Ishikawa (cell line): ENCODE measurements around the gene CDH18.

Source experiments
- CEBPB ChIP-seq: IDR thresholded peaks from 2 replicates; pipeline ENCODE4 v1.6.1; 2012
- CREB1 ChIP-seq: IDR thresholded peaks from 2 replicates; pipeline ENCODE4 v1.6.1; 2012; ENCODE audit warnings: low read depth
- EGR1 ChIP-seq: IDR thresholded peaks from 2 replicates; pipeline ENCODE4 v1.6.1; 2012
- EP300 ChIP-seq: IDR thresholded peaks from 2 replicates; pipeline ENCODE4 v1.6.1; 2012; ENCODE audit warnings: borderline replicate concordance
- FOXM1 ChIP-seq: IDR thresholded peaks from 2 replicates; pipeline ENCODE4 v1.6.1; 2012; ENCODE audit warnings: low read depth, borderline replicate concordance
- NFIC ChIP-seq: IDR thresholded peaks from 2 replicates; pipeline ENCODE4 v1.6.1; 2012
- RAD21 ChIP-seq: IDR thresholded peaks from 2 replicates; pipeline ENCODE4 v1.6.1; 2012; ENCODE audit warnings: low read depth
- TAF1 ChIP-seq: IDR thresholded peaks from 2 replicates; pipeline ENCODE4 v1.6.1; 2012; ENCODE audit warnings: low read depth, mild to moderate bottlenecking
- TCF12 ChIP-seq: IDR thresholded peaks from 2 replicates; pipeline ENCODE4 v1.6.1; 2012; ENCODE audit warnings: low read depth
- TEAD4 ChIP-seq: IDR thresholded peaks from 2 replicates; pipeline ENCODE4 v1.6.1; 2012
- YY1 ChIP-seq: IDR thresholded peaks from 2 replicates; pipeline ENCODE4 v1.6.1; 2012; ENCODE audit warnings: low read depth
- ZBTB7A ChIP-seq: IDR thresholded peaks from 2 replicates; pipeline ENCODE4 v1.6.1; 2012; ENCODE audit warnings: low read depth
- TF ChIP-seq, protein P1 (sequence below): IDR thresholded peaks from 2 replicates; pipeline ENCODE4 v1.6.1; 2012
- TF ChIP-seq, protein P2 (sequence below): IDR thresholded peaks from 2 replicates; pipeline ENCODE4 v1.6.1; 2012
- TF ChIP-seq, protein P3 (sequence below): IDR thresholded peaks from 2 replicates; pipeline ENCODE4 v1.6.1; 2012; ENCODE audit warnings: low read depth, mild to moderate bottlenecking

CDH18 gene

DNA sequence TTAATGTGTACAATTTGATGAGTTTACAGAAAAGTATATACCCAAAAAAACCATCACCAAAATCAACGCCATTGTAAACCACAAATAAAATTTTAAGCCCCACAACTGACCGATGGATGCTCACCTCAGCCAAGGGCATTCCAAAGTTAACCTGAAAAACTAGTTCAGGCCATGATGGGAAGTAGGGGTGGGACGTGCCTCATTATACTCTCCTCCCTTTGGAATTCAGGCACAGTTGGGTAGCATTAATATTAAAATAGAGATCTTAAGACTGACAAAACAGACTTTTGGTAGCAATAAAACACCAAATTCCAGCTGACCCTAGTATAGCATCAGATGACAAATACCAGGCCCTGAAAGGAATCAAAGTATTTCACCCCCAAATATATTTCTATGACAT is 129.0 kb downstream of the CDH18 start:
- TF ChIP-seq CREB1 (no peak), FOXM1 (no peak), ZBTB7A (no peak), CEBPB (no peak), TAF1 (no peak), RAD21 (no peak), EGR1 (no peak), NFIC (no peak), YY1 (no peak)
- TF ChIP-seq, protein P1, sequence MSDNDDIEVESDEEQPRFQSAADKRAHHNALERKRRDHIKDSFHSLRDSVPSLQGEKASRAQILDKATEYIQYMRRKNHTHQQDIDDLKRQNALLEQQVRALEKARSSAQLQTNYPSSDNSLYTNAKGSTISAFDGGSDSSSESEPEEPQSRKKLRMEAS, result no peak
- TF ChIP-seq, protein P2, sequence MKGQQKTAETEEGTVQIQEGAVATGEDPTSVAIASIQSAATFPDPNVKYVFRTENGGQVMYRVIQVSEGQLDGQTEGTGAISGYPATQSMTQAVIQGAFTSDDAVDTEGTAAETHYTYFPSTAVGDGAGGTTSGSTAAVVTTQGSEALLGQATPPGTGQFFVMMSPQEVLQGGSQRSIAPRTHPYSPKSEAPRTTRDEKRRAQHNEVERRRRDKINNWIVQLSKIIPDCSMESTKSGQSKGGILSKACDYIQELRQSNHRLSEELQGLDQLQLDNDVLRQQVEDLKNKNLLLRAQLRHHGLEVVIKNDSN, result no peak
- TF ChIP-seq, protein P3, sequence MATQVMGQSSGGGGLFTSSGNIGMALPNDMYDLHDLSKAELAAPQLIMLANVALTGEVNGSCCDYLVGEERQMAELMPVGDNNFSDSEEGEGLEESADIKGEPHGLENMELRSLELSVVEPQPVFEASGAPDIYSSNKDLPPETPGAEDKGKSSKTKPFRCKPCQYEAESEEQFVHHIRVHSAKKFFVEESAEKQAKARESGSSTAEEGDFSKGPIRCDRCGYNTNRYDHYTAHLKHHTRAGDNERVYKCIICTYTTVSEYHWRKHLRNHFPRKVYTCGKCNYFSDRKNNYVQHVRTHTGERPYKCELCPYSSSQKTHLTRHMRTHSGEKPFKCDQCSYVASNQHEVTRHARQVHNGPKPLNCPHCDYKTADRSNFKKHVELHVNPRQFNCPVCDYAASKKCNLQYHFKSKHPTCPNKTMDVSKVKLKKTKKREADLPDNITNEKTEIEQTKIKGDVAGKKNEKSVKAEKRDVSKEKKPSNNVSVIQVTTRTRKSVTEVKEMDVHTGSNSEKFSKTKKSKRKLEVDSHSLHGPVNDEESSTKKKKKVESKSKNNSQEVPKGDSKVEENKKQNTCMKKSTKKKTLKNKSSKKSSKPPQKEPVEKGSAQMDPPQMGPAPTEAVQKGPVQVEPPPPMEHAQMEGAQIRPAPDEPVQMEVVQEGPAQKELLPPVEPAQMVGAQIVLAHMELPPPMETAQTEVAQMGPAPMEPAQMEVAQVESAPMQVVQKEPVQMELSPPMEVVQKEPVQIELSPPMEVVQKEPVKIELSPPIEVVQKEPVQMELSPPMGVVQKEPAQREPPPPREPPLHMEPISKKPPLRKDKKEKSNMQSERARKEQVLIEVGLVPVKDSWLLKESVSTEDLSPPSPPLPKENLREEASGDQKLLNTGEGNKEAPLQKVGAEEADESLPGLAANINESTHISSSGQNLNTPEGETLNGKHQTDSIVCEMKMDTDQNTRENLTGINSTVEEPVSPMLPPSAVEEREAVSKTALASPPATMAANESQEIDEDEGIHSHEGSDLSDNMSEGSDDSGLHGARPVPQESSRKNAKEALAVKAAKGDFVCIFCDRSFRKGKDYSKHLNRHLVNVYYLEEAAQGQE, result no peak

DNA sequence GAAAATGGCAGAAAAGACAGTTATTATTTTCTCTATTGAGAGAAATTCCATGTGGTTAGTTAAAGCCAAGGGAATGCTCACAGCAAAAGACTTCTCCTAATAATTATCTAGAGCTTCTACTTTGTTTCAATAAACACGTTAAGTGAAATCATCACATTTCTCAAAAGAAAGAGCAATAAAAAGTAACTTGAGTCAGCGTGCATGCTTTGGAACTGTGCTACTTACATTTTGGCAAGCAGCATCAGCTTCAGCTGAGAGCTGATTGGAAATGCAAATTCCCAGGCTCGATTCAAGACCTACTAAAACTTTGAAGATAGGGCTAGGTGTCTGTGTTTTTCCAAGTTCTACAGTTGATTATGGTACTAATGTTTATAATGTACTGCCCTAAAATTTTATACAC is 132.1 kb downstream of the CDH18 start:
- TF ChIP-seq ZBTB7A, result no peak
- TF ChIP-seq, protein P1, result no peak
- TF ChIP-seq EP300, result no peak
- TF ChIP-seq TAF1, result no peak
- TF ChIP-seq YY1, result no peak
- no peak for TF ChIP-seq NFIC
- no peak for TF ChIP-seq CEBPB
- no peak for TF ChIP-seq FOXM1
- no peak for TF ChIP-seq CREB1
- TF ChIP-seq RAD21, result no peak
- TF ChIP-seq, protein P2, result no peak
- TF ChIP-seq EGR1, result no peak
- TF ChIP-seq TEAD4, result no peak
- TF ChIP-seq, protein P3, result no peak
- TF ChIP-seq TCF12, result no peak

DNA sequence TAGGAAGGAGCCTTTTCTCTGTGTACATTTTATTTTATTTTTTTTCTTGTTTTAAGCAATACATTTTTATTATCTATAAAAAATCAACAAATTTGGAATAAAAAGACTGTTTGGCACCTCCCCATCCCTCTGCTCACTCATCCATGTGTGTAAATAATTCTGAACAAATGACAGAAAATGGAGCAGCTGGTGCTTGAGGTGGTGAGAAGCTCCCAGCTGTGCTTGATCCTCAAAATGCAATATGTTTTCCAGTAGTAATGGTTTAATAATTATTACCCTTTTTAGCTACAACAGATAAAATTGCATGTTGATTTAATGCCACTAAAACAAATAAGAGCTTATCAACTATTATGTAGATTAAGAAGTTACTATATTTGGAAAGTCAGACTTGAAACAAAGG is 132.5 kb downstream of the CDH18 start:
- TF ChIP-seq TEAD4, result no peak
- TF ChIP-seq TAF1, result no peak
- no peak for TF ChIP-seq TCF12
- TF ChIP-seq, protein P1, result no peak
- no peak for TF ChIP-seq YY1

DNA sequence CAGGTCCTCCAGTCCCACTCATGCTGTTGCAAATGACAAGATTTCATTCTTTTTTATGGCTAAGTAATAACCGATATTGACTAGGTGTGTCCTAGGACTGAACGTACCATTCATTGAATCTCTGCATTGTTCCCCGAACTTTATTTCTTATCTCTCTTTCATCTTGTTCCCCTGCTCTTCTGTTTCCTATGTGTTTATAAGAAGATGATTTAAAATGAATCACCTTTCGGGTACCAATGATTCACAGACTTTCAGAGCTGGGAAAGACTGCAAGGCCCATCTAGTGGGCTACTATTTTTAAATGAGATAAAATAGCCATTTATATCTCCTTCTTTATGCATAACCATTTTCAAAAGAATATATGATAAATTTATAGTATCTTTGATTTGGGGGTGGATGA is 133.0 kb downstream of the CDH18 start:
- TF ChIP-seq YY1, result no peak
- no peak for TF ChIP-seq TAF1
- no peak for TF ChIP-seq TEAD4
- no peak for TF ChIP-seq ZBTB7A
- no peak for TF ChIP-seq RAD21
- TF ChIP-seq, protein P3, result no peak
- no peak for TF ChIP-seq NFIC
- no peak for TF ChIP-seq TCF12
- no peak for TF ChIP-seq CEBPB
- no peak for TF ChIP-seq EP300
- TF ChIP-seq EGR1, result no peak
- TF ChIP-seq, protein P1, result no peak
- TF ChIP-seq, protein P2, result no peak
